CD4-positive, alpha-beta T cell treated with Interleukin-17A for 1 hour (primary cell): ENCODE measurements around the gene DLEU7.

ENCODE experiments used
- DNase-seq: peaks from one replicate; pipeline ENCODE4 v3.0.0-alpha.2; 2020

DLEU7 gene

DNA sequence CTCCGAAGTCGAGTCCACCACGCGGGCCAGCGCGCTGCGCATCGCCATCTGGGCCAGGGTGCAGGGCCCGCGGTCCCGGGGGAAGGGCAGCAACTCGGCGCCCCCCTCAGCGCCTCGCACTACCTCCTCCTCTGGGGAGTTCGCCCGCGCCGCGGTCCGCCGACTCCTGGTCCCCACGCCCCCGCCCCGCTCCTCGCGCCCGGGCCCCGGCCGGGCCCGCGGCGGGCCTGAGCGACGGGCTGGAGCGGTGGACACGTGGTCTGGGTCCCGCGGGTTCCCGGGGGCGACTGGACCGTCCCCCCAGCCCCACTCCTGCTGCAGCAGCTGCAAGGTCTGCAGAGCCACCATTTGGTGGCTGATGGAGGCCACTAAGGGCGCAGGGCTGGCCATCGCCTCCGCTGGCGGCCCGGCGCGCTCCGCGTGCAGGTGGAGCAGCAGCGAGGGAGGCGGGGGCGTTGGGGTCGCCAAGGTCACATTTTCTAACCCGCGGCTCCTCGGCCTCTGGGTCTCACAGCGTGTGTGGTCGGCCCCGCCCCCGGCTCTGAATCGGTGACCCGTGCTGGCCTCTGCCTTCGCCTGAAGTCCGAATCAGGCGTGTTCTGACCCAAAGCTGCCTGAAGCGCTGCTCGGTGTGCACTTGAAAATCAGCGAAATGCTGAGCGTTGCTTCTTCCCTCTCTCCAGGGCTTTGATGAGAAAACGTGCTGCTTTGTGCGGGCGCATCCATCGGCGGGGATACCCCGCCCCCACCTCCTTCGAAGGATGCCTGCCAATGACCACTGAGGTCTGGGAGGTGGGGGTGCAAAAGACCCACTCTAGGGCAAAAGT lies at the start of gene DLEU7:
TSS of gene DLEU7 (minus strand) at position 436 of the 827 bp plus-strand sequence. CDS start at position 390, 46 bp downstream.
- no peak for DNase-seq

DNA sequence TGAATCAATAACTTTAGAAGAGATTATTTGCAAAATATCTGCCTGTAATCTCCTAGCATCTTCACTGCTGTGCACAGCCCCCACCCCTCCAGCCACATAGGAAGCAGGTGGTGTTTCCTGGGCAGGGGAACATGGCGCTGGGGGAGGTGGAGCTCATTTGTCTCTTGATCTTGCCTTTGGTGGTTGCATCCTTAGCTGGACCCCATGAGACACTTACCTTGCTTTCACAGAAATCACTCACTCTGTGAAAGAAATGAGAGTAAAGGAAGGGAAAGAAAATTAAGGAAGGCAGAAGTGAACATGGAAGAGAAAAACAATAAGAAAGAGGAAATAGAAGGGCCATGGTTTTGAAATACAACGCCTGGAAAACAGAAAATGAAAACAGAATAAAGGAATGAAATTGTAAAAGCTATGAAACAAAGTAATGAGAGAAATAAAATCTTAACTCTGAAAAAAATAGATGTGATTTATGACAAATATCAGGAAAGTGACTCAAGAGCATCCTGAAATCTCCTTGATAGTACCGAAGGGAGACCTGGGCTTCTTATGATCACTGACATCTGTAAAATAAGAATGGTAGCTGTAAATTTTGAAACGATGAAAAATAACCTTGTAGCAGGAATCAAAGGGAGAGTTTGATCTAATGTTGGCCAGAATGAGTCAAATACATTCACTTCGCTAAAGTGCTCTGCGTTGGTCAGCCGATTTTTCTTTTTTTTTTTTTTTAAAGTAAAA lies 48.9 kb upstream of the DLEU7 start:
- peak; percentile 57 for DNase-seq

DNA sequence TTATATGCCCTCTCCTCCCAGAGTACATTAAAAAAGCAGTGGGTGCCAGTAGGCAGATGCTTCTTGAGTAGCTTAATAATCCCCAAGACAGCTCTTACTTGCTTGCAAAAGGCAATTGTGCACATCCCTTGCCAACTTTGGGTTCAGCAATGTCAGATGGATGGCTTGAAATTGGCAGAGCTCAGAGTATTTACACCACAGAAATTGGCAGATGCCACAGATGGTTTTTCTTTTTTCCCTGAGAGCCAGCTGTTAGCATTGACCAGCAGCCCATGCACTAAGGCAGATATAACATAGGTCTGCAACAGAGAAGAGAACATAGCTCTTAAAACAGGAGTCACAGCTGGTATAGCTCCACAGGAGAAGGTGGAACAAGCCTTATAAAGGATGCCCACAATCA lies 47.7 kb upstream of the DLEU7 start:
- DNase-seq: no peak

DNA sequence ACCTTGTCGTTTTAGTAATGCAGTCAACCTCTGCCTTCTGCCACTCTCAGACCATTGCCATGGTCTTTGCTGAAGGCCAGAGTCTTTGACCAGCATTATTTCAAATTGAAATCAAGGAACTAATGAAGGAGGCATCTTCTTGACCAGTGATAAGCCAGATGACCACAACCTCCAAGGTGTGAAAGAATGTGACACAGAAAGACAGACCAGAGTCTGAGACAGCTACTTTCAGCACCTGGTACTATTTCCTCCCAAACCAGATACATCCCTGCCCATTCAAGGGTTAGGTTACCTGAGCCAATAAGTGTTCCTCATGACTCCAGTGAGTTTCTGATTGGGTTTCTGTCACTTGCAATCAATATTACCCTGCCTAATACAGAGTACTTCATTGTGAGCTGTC lies 45.8 kb upstream of the DLEU7 start:
- DNase-seq: no peak

DNA sequence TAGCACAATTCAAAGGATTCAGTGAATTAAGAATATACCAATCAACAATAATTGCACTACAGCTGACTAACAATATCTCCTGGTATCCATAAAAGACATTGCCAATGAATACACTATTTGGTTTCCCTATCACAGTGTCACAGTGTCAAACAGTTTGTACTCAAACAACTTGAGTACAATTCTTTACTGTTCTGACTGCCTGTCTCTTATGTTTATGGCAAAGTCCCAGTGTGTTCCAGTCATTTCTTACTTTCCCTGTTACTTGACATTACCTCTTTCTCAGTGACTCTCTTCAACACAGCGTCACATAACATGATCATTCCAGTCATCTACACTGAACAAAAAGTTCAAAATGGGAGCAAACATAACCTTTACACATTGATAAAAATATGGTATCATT lies 44.9 kb upstream of the DLEU7 start:
- DNase-seq: no peak

DNA sequence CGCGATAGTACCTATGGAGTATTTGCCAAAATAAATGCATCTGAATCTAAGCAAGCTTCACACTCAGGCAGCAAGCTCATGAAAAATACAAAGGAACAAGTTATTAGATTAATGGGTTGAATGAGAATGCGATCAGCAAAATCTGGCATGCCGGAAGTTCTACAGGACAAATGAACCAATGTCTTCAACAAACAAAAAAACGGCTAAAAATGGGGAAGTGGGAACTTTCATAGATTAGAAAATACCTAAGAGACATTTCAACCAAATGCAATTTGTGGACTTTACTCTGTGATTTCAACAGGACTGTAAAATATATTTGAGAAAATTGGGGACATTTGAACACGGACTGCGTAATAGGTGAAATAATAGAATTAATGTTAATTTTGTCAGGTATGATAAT lies 43.7 kb upstream of the DLEU7 start:
- no peak for DNase-seq

DNA sequence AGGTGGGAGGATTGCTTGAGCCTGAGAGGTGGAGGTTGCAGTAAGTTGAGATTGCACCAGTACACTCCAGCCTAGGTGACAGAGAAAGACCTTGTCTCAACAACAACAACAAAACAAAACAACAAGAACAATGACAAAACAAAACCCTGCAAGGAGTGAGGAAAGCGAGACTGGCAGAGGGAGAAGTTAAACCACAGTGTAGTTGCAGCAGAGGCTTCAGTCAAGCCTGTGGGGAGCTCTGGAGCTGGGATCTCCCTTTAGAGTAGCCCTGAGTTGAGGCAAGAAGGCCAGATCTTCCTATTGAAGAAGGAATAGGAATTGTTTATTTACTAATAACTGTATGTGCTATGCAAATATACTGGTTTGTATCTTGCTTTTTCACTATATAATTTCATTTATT lies 40.8 kb upstream of the DLEU7 start:
- no peak for DNase-seq

DNA sequence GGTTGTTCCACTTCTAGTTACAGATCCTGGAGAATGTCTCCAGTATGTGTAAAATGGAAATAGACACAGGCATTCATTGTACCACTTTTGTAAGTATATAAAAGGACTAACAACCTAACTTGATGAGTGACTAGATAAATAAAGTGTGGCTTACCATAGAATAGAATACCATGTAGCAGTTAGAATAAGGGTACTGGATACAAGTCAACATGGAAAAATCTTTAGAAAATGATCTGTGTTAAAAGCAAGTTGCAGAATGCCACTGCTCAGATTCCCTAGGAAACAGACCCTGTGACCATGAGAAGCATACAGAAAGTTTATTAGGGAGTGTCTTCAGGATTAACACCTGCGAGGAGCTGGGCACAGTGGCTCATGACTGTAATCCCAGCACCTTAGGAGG lies 40.2 kb upstream of the DLEU7 start:
- no peak for DNase-seq

DNA sequence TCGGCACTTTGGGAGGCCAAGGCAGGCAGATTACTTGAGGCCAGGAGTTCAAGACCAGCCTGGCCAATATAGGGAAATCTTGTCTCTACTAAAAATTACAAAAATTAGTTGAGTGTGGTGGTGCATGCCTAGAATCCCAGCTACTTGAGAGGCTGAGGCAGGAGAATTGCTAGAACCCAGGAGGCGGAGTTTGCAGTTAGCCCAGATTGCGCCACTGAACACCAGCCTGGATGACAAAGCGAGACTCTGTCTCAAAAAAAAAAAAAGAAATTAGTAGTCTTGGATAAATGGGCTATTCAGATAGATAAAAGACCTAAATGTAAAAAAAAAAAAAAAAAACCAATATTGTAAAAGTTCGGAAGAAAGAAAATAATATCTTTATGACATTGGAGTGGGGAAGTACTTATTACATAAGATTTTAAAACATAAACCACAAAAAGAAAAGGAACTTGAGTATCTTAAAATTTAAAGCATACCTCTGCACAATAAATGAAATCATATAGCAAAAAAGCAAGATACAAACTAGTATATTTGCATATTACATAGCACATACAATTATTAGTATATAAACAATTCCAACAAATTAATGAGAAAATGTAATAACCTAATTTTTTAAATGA lies 39.4 kb upstream of the DLEU7 start:
- no peak for DNase-seq

DNA sequence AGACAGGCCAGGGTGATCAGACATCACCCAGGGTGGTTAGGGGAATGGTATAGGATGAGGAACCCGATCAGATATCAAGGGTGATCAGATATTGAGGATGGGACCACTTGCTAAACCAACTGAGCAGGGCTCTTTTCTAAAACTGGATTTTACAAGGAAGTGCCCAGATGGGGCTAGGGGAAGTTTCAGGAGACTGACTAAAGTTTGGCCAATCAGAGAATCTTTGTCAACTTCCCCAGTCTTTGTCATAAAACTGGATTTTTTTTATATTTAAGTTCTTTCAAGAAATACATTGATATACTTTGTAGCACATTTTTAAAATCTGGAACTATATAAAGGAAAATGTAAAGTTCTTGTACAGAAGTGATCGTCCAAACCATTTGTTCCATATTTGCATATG lies 30.5 kb upstream of the DLEU7 start:
- DNase-seq: no peak

DNA sequence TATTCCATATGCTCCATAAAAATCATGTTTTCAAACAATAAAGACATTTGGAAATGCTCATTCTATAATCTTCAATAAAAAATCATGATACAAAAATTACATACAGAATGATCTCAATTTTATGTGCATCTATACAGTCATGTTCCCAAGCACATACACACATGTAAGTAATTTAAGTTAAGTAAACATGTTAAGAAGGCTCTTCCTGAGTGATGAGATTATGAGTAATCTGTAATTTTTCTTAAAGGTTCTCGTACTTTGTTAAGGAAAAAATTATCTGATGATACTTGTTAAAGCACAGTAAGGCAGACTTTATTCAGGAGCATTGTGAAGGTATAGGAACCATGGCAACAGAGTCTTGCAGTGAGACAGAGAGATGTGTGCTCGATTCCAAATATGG lies 30.0 kb upstream of the DLEU7 start:
- DNase-seq: no peak

DNA sequence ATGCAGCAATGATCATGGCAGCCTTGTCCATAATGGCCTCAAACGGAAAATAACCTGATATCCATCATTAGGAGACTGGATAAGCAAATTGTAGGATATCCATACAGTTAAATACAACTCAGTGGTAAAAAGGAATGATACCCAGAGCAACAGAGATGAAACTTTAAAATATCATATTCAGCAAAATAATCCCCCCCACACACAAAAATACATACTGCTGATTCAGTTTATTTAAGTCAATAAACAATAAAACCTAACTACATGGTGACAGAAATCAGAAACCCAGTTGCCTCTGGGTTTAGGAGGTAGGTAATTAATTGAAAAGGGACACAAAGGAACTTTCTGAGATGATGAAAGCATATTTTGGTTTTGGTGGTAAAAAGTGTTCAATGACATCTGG lies 27.9 kb upstream of the DLEU7 start:
- no peak for DNase-seq

DNA sequence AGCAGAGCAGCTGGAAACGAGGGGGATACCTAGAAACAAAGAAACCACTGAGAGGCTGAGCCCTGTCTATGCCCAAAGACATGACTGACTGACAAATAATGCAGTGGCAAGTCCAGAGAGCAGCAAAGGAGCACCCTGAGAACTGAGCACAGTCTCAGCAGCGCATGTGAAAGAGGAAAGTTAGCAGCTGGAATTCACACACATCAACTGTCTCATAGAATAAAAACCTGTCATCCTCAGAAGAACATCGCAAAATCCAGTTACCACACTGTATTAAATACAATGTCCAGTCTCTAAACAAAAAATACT lies 24.1 kb upstream of the DLEU7 start:
- no peak for DNase-seq

DNA sequence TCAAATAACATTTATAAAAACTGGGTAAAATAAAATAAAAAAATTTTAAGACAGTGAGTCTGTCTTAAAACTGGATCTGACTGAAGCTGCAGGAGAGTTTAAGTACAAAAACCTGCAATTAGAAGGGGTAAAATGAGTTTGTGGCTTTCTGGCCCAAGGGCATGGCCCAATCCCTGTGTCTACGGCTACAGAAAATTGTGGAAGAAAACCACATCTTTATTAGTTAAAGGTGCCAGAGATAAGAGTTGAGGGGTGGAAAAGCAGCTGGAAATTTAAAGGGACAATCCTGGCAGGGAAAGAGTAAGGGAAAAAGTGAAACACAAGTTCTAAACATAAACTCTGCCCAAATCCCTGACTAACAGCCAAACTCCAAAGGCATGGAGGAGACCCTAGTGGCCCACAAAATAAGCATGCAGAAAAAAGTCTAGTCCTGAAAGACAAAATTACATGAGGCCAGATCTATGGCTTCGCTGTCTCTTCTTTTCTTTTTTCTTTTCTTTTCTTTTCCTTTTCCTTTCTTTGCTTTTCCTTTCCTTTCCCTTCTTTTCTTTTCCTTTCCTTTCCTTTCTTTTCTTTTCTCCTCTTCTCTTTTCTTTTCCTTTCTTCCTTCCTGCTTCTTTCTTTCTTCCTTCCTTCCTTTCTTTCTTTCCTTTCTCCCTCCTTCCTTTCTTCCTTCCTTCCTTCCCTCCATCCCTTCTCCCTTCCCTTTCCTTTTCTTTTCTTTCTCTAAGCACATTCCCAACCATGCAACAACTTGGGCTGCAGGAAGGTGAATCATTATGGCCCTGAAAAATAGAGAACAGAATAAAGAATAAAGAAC lies 23.5 kb upstream of the DLEU7 start:
- DNase-seq: no peak

DNA sequence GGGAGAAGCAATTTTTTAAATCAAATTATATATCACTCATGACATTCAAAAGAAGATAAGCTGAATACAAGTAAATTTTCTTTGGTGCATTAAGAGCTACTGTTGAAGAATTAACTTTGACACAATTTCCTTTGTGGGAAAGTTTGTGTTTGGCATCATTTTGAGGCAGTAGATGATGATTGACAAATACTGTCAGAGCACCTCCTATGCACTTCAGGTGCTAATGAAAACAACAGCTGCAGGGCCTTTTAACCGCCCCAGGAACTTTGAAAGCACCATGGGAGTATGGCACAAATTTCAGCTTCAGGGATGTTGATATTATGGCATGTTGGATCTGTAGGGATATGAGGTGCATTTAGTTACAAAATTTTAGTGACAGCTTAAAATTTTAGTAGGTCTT lies 21.0 kb upstream of the DLEU7 start:
- no peak for DNase-seq

DNA sequence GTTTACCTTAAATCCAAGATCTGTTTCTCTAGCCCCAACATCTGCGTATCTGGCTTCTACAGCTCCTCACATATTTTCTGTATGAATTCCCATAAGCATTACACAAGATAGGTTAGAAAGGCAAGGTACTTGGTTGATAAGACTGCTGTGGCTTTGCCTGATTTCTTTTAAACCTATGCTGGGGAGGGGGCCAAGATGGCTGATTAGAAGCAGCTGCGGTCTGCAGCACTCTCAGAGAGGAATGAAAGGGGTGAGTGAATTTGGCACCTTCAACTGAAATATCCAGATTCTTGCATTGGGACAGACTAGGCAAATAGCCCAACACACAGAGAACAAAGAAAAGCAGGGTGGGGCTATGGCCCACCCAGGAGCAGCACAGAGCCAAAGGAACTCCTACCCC lies 12.2 kb upstream of the DLEU7 start:
- DNase-seq: no peak

DNA sequence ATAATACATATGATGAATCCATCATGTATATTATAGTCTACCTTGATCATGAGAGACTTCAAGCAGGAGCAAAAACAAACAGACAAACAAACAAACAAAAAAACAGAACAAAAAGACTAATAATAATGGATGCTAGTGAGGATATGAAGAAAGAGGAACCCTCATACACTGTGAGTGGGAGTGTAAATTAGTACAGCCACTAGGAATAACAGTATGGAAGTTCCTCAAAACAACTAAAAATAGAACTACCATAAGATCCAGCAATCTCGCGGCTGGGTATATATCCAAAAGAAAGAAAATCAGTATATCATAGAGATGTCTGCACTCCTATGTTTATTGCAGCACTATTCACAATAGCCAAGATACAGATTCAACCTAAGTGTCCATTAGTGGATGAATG lies 7.0 kb upstream of the DLEU7 start:
- DNase-seq: no peak

DNA sequence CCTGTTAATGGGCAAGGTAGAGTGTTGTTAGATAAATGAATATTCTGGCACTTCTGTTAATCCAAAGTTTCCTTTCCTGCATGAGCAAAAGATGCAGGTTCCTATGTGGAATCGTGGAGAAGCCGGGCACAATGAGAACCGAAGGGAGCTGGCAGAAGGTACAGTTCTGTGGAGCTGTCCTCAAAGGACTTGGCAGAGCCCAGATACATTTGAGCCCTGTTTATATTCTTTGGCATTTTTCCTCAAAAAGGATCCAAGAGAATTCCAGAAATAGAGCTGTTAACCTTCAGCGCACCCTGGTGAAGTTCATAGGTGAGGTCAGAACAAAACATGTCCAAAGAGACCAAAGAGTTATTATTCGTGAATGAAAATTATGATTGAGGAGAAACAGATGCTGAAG lies 4.0 kb upstream of the DLEU7 start:
- DNase-seq: no peak

DNA sequence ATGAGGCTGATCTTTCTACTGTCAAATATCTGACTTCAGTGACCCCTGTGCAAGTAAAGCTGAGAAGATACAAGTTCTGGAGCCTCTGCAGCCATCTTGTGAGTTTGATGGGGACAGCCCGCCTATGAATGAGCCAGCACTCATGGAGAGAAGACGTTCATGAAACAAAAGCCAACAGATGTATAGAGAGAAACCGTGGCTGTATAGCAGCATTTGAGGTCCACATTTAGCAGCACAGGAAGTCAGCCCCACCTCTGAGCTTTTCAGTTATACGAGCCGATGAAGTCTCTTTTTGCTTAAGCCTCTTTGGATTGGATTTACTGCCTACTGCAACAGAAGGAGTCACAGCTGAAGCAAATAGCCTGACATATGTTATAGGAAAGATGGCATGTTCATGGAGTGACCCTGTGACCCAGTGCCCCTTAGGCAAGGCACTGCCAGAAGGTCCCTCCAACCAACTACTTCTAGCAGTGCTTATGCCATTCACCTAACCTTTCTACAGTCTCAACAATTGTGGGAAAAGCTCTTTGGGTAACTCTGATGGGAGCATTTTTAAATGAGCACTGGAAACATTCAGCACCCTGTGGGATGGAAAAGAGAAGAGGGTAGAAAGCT lies 3.5 kb upstream of the DLEU7 start:
- DNase-seq: no peak

DNA sequence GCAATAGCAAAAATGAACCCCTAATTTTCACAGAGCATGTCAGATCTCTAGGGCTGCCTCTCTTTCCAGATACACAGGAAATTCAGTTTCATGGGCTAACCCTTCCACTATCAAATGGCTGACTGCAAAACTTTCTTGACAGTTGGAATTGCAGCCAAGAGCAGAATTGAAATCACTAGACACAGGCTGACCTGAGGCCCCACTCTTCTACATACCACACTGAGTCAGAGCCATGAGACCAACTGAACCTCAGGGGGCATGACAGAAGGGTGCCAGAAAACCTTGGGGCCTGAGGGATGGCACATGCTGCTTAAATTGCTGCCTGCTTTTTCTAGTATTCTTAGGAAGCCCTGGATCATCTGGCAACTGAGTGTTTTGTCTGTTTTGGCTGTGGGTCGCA lies 1.7 kb upstream of the DLEU7 start:
- no peak for DNase-seq

DNA sequence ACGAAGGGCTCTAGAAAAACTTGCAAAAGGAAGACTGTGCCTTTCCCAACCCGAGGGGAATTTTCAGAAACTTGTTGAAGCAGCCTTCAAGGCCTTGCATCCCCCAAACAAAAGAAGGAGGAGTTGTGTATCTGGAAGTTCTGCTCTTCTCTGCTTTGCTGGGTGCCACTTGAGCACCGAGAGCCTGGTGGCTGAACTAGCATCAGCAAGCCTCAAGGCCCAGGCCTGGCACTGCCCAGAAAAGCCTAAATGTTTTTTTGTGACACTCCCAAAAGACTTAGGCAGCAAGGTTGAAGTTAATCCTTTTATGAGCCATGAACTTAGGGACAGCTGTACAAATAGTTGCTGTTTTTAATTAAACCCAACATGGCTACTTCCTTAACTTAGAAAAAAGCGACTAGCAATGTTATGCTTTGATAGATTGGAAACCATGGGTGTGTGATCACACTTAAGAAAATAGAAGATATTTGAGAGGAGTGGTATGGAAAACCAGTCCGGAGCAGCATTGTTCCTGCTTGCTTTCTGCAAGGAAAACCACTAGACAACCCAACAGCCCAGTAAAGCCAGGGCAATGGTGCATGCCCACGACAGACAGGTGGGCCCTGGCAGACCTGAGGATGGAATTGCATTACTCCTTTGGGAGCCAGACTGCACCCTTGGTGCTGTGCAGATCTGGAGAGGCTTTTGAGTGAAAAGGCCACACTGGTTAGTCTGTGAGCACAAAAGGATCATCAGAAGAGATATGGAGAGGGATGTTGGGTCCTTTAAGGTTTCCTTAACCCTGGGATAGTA lies 788 bp upstream of the DLEU7 start:
- DNase-seq: no peak

DNA sequence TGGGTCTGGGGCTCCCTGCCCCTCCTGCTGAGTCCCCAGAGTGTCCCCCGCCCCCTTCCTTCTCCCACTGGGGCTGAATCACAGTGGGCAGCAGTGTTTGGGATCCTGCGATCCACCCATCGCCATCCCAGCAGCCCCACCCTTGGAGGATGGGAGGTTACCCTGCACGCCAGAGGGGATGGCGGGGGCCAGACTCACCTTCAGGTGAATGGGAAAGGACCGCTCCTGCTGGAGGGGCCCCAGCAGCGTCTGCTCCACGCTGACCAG lies 569 bp downstream of the DLEU7 start:
- no peak for DNase-seq
